H9 (cell line): ENCODE data around the gene FRMD1. TPM values are rescaled to one million over a fixed set of nuclear protein-coding genes. Genes with fewer than 3 reads are reported as not detected.

Source experiments
- DNase-seq: peaks from one replicate; pipeline ENCODE4 v3.0.0-alpha.2; 2017
- H2AFZ ChIP-seq: one replicate; pipeline ENCODE4 v1.6.1; 2013; ENCODE audit warnings: mild to moderate bottlenecking, low read length, control low read depth, moderate library complexity
- H2AK5ac ChIP-seq: 2 replicates; pipeline ENCODE4 v1.6.1; 2013; ENCODE audit warnings: low read length, control low read depth, mixed read lengths; ENCODE audit not compliant: insufficient read length
- H2BK120ac ChIP-seq: one replicate; pipeline ENCODE4 v1.6.1; 2013; ENCODE audit warnings: low read depth, mild to moderate bottlenecking, low read length, control low read depth, inconsistent platforms; ENCODE audit not compliant: poor library complexity, severe bottlenecking
- H2BK12ac ChIP-seq: 2 replicates; pipeline ENCODE4 v1.6.1; 2013; ENCODE audit warnings: low read length, control low read depth, mixed read lengths, low read depth; ENCODE audit not compliant: insufficient read length
- H2BK15ac ChIP-seq: 2 replicates; pipeline ENCODE4 v1.6.1; 2013; ENCODE audit warnings: low read depth, low read length, control low read depth
- H2BK20ac ChIP-seq: one replicate; pipeline ENCODE4 v1.6.1; 2013; ENCODE audit warnings: low read depth, mild to moderate bottlenecking, low read length, control low read depth, inconsistent platforms; ENCODE audit not compliant: poor library complexity, severe bottlenecking
- H2BK5ac ChIP-seq: 2 replicates; pipeline ENCODE4 v1.6.1; 2013; ENCODE audit warnings: low read length, control low read depth, mixed read lengths; ENCODE audit not compliant: insufficient read length
- H3K14ac ChIP-seq: 2 replicates; pipeline ENCODE4 v1.6.1; 2013; ENCODE audit warnings: low read length, control low read depth; ENCODE audit not compliant: insufficient read depth
- H3K18ac ChIP-seq: 2 replicates; pipeline ENCODE4 v1.6.1; 2013; ENCODE audit warnings: low read depth, mild to moderate bottlenecking, mixed read lengths, low read length, control low read depth; ENCODE audit not compliant: insufficient read length
- H3K23ac ChIP-seq: 2 replicates; pipeline ENCODE4 v1.6.1; 2013; ENCODE audit warnings: low read length, control low read depth, mixed read lengths, low read depth; ENCODE audit not compliant: insufficient read length
- H3K23me2 ChIP-seq: 2 replicates; pipeline ENCODE4 v1.6.1; 2013; ENCODE audit warnings: low read depth, mild to moderate bottlenecking, mixed read lengths, low read length, control low read depth; ENCODE audit not compliant: insufficient read length, poor library complexity, severe bottlenecking
- H3K27ac ChIP-seq: 2 replicates; pipeline ENCODE4 v1.5.1; 2013; ENCODE audit warnings: low read length, control low read depth, mixed read lengths, low read depth; ENCODE audit not compliant: insufficient read length
- H3K27me3 ChIP-seq: 2 replicates; pipeline ENCODE4 v1.6.1; 2013; ENCODE audit warnings: low read length, control low read depth, inconsistent platforms; ENCODE audit not compliant: insufficient read depth
- H3K4ac ChIP-seq: 2 replicates; pipeline ENCODE4 v1.6.1; 2013; ENCODE audit warnings: low read depth, mild to moderate bottlenecking, control low read depth, inconsistent platforms, low read length, moderate library complexity
- H3K4me1 ChIP-seq: 2 replicates; pipeline ENCODE4 v1.6.1; 2013; ENCODE audit warnings: low read length, control low read depth, inconsistent platforms; ENCODE audit not compliant: insufficient read depth
- H3K4me2 ChIP-seq: 2 replicates; pipeline ENCODE4 v1.6.1; 2013; ENCODE audit warnings: low read length, control low read depth, mixed read lengths; ENCODE audit not compliant: insufficient read length, insufficient read depth
- H3K56ac ChIP-seq: 2 replicates; pipeline ENCODE4 v1.6.1; 2013; ENCODE audit warnings: low read depth, mild to moderate bottlenecking, mixed read lengths, low read length, control low read depth; ENCODE audit not compliant: insufficient read length
- H3K79me1 ChIP-seq: 2 replicates; pipeline ENCODE4 v1.6.1; 2013; ENCODE audit warnings: low read depth, mild to moderate bottlenecking, moderate library complexity, low read length, control low read depth, inconsistent platforms; ENCODE audit not compliant: insufficient read depth, poor library complexity, severe bottlenecking
- H3K79me2 ChIP-seq: 2 replicates; pipeline ENCODE4 v1.6.1; 2013; ENCODE audit warnings: low read length, control low read depth, inconsistent platforms; ENCODE audit not compliant: insufficient read depth
- H3K9ac ChIP-seq: 2 replicates; pipeline ENCODE4 v1.6.1; 2013; ENCODE audit warnings: low read length, control low read depth, mixed read lengths; ENCODE audit not compliant: insufficient read length; ENCODE audit errors: extremely low read depth
- H3K9me3 ChIP-seq: one replicate; pipeline ENCODE4 v1.6.1; 2013; ENCODE audit warnings: low read depth, low read length, inconsistent platforms; ENCODE audit not compliant: control insufficient read depth
- H3T11ph ChIP-seq: one replicate; pipeline ENCODE4 v1.6.1; 2013; ENCODE audit warnings: mild to moderate bottlenecking, low read length, control low read depth, inconsistent platforms
- H4K20me1 ChIP-seq: one replicate; pipeline ENCODE4 v1.6.1; 2013; ENCODE audit not compliant: control insufficient read depth, insufficient read length, insufficient read depth
- H4K5ac ChIP-seq: 2 replicates; pipeline ENCODE4 v1.6.1; 2013; ENCODE audit warnings: low read depth, mild to moderate bottlenecking, mixed read lengths, low read length, control low read depth; ENCODE audit not compliant: insufficient read length
- H4K8ac ChIP-seq: replicated peaks from 2 replicates; pipeline ENCODE4 v1.6.1; 2013; ENCODE audit warnings: low read length, control low read depth, mixed read lengths, low read depth; ENCODE audit not compliant: insufficient read length
- H4K91ac ChIP-seq: 2 replicates; pipeline ENCODE4 v1.6.1; 2013; ENCODE audit warnings: low read depth, mild to moderate bottlenecking, moderate library complexity, mixed read lengths, low read length, control low read depth; ENCODE audit not compliant: insufficient read length
- H3K27ac Mint-ChIP-seq, 3 experiments: 2 replicates in 2 of 3; 3 replicates in 1 of 3; pipeline ENCODE4 v1.8.0; 2020 to 2021; ENCODE audit warnings: mixed read lengths in 3 of 3, mild to moderate bottlenecking in 1 of 3, moderate library complexity in 1 of 3
- H3K27me3 Mint-ChIP-seq: 2 replicates; pipeline ENCODE4 v1.8.0; 2021; ENCODE audit warnings: low read depth, mild to moderate bottlenecking, moderate library complexity, mixed read lengths
- H3K36me3 Mint-ChIP-seq, 3 experiments: 2 replicates in 2 of 3; 3 replicates in 1 of 3; pipeline ENCODE4 v1.8.0; 2020 to 2021; ENCODE audit warnings: low read depth in 3 of 3, mixed read lengths in 3 of 3; ENCODE audit not compliant: insufficient read depth in 1 of 3
- H3K4me1 Mint-ChIP-seq, 2 experiments: 2 replicates each; pipeline ENCODE4 v1.8.0; 2020; ENCODE audit warnings: mixed read lengths in 2 of 2
- H3K4me3 Mint-ChIP-seq, 2 experiments: 2 replicates in 1 of 2; 3 replicates in 1 of 2; pipeline ENCODE4 v1.8.0; 2020 to 2021; ENCODE audit warnings: mild to moderate bottlenecking in 2 of 2, mixed read lengths in 2 of 2, moderate library complexity in 1 of 2
- H3K9me3 Mint-ChIP-seq, 2 experiments: 2 replicates in 1 of 2; 3 replicates in 1 of 2; pipeline ENCODE4 v1.8.0; 2020; ENCODE audit warnings: mild to moderate bottlenecking in 2 of 2, mixed read lengths in 2 of 2, moderate library complexity in 1 of 2
- CTCF ChIP-seq: fragments of 200-600 bp; sonication (generic); conservative IDR thresholded peaks from 3 replicates; pipeline ENCODE4 v1.8.0; 2021; ENCODE audit warnings: antibody characterized with exemption, mild to moderate bottlenecking
- WGBS: extraction: QIAGEN DNeasy Blood & Tissue Kit; methylation state at CpG from one replicate; pipeline ENCODE4 v1.1.7; 2013; ENCODE audit warnings: missing lambda C conversion rate, low lambda C conversion rate, mixed read lengths; ENCODE audit not compliant: insufficient read length; ENCODE audit errors: extremely low coverage; 5-methylcytosine and 5-hydroxymethylcytosine counted together
- total RNA-seq: library from RNA; stranded (reverse); gene quantifications from 2 replicates; pipeline ENCODE4 v1.2.1, GENCODE V29; 2021

The FRMD1 gene
- total RNA-seq, 1 experiment from 2014 or later: not detected

- WGBS: no CpG with 5 or more reads among the region's 8 CpGs
- Histone ChIP-seq H4K8ac (no peak overlapping the region), H3K27ac (no peak overlapping the region), H3K9ac (no peak overlapping the region), H2BK5ac (no peak overlapping the region), H3K27me3 (no peaks in the 10 kb centered on the region), H2AK5ac (no peak overlapping the region), H4K5ac (no peak overlapping the region), H3K23me2 (no peaks in the 10 kb centered on the region), H2BK15ac (no peak overlapping the region), H3K18ac (no peak overlapping the region), H3K14ac (no peak overlapping the region), H4K91ac (no peak overlapping the region), H2BK12ac (no peak overlapping the region), H3K4ac (no peak overlapping the region), H3T11ph (no peak overlapping the region), H3K56ac (no peak overlapping the region), H3K4me1 (no peaks in the 10 kb centered on the region), H4K20me1 (no peaks in the 10 kb centered on the region), H2AFZ (no peak overlapping the region), H2BK20ac (no peak overlapping the region), H3K4me2 (no peak overlapping the region), H3K23ac (no peak overlapping the region), H3K79me2 (no peaks in the 10 kb centered on the region), H3K9me3 (no peaks in the 10 kb centered on the region), H3K79me1 (no peaks in the 10 kb centered on the region), H2BK120ac (no peak overlapping the region)
- TF ChIP-seq CTCF: no peak
- H3K4me3 Mint-ChIP-seq: no peak overlapping the region; a peak in 1 of 5 replicates
- peaks cover 22 to 28% of the 10 kb centered on the region in 2 experiments for H3K4me1 Mint-ChIP-seq
- H3K36me3 Mint-ChIP-seq: peaks cover 0 to 4% (median 3%) of the 10 kb centered on the region in 3 experiments; a peak in 2 of 7 replicates
- peak; percentile 15 for DNase-seq
- peaks cover 3% of the 10 kb centered on the region in 2 experiments; a peak in 4 of 5 replicates for H3K9me3 Mint-ChIP-seq
- peaks cover 14% of the 10 kb centered on the region for H3K27me3 Mint-ChIP-seq
- no peak overlapping the region for H3K27ac Mint-ChIP-seq
These were observed 44.3 kb upstream of the FRMD1 start for GRCh38 chr6:168123165-168123911.
